Measurements from ENCODE around the gene APEX1. TPM values are rescaled to one million over a fixed set of nuclear protein-coding genes. Genes with fewer than 3 reads are reported as not detected.

The APEX1 gene
- total RNA-seq, 5 donors from 2014 or later (not counting 1 experiment from before 2014, with no cell fraction given) = 92.9 to 142 (median 120) TPM

DNA sequence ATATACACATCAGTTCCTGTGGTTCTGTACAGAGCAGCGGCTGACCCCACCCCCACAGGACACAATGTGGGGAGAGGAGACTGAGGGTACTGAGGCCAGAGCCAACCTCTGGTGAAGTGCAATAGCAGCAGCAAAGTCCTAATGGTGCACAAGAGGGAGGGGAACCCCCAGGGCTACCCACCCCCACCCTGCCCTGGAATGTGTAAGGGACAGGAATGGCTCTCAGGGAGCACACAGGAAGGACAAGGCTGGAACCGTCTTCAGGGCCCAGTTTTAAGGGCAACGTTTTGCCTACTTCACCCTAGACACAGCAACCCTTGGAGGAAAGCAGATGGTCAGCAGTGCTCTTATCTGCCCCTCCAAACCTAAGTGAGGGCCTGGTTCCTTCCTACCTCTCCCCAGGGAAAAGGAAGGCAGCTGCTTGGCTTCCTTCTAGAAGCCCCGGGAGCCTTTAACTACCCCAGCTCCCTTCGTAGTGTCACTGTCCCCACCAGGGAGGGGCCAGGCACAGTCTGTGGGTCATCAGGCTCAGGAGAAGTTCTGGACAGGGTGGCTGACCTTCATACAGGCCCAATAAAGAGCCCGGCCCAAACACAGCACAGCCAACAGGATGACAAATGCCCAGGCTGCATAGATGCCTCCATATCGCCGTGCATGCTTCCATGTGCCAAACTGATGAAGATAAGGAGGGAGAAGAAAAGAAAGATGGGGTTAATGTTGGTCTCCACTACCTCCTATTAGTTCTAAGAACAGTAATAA, 3.2 kb downstream of the APEX1 start:
- Mint-ChIP-seq H3K27ac (peak overlapping the region; percentile 52 to 65), H3K4me1 (peaks cover 24 to 41% (median 31%) of the 10 kb centered on the region in 3 donors), H3K4me3 (no peak overlapping the region), H3K36me3 (peaks cover 27% of the 10 kb centered on the region), H3K9me3 (no peaks in the 10 kb centered on the region), H3K27me3 (no peaks in the 10 kb centered on the region)
- WGBS (ENCODE audit: insufficient coverage) = 81% methylated on average over 5 of the region's 8 CpGs
- CTCF ChIA-PET = no interaction called here
- H3K27ac ChIP-seq (ENCODE audit: low read length) = no peak overlapping the region
- ATAC-seq (replicated peaks in 1 of 4) (no peak), DNase-seq (no peak)
- no peak overlapping the region for H3K4me3 ChIP-seq (ENCODE audit: control insufficient read depth in 1 of 2, extremely low read depth in 1 of 2, low read length in 1 of 2)
- H3K27me3 ChIP-seq (replicated peaks in 1 of 2; ENCODE audit: control insufficient read depth in 2 of 2, extremely low read depth in 1 of 2, insufficient read depth in 2 of 2, low read length in 1 of 2) = no peaks in the 10 kb centered on the region
- POLR2A ChIA-PET = interaction anchor here in 1 of 2 donors (0.7 kb wide), 1 partner anchor 22 kb away, joined by 3 read pairs; no protein-coding TSS in a partner anchor
- H3K4me1 ChIP-seq (ENCODE audit: control insufficient read depth in 1 of 2, extremely low read depth in 1 of 2, insufficient read depth in 2 of 2, low read length in 2 of 2) = peaks cover 28 to 43% of the 10 kb centered on the region in 2 experiments
- no peaks in the 10 kb centered on the region for H3K9me3 ChIP-seq
- H3K36me3 ChIP-seq (ENCODE audit: control insufficient read depth in 2 of 2, extremely low read depth in 1 of 2, insufficient read depth in 1 of 2, low read length in 1 of 2) = peaks cover 7 to 43% of the 10 kb centered on the region in 2 donors

DNA sequence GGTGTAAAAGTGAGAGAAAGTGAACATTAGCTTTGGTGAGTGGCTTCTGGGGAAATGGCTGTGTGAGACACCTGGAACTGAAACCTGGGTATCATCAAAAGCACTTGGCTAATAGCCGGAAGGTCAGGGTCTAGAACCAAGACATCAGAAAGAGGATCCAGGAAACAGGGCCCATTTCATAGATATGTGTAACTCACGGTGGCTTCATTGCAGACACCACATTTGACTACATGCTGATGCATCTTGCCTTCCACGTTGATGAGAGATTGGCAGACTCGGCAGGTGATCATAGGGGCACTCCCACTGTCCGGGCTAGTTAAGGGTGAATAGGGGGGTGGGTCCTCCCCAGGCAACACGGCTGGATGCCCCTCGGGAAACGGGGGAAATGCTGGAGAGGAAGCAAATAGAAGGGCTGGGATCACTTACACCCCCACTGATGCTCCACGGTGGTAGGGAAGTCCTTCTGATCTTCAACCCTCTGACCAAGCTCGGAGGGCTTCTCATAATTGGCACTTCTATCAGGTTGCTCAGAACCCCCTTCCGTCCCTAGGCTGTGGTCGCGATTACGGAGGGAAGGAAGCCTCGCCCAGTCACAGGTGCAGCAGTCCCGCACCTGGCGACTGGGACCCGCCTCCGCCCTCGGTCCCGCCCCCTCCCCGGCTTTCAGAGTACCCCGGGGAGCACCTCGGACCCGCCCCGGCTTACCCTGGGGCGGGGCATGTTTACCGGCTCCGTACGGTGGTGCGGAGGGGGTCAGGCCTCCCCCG, 5.6 kb downstream of the APEX1 start:
- WGBS (ENCODE audit: insufficient coverage) = 4% methylated on average over 22 of the region's 32 CpGs
- H3K27ac ChIP-seq (ENCODE audit: low read length) = peak overlapping the region; percentile 90
- CTCF ChIA-PET = interaction anchor here in 1 of 2 donors (1.0 to 1.6 kb wide), 10 partner anchors 9 to 223 kb away, joined by 3 to 14 read pairs (median 6); partner anchors contain the start of genes PARP2 and PNP
- Mint-ChIP-seq H3K9me3 (no peaks in the 10 kb centered on the region), H3K27ac (peak overlapping the region; percentile 94), H3K36me3 (peaks cover 27% of the 10 kb centered on the region), H3K27me3 (no peaks in the 10 kb centered on the region), H3K4me1 (peaks cover 24 to 40% (median 31%) of the 10 kb centered on the region in 3 donors), H3K4me3 (peak overlapping the region; percentile 84 to 92 (median 88))
- peak overlapping the region; percentile 68 to 76 for H3K4me3 ChIP-seq (ENCODE audit: control insufficient read depth in 1 of 2, extremely low read depth in 1 of 2, low read length in 1 of 2)
- POLR2A ChIA-PET = interaction anchor here (0.6 to 1.6 kb wide), 9 partner anchors 8 to 117 kb away, joined by 3 to 21 read pairs (median 4); partner anchors contain the start of genes PARP2 (in 1 of the 2) and PNP (in 1 of the 2)
- no peaks in the 10 kb centered on the region for H3K9me3 ChIP-seq
- no peaks in the 10 kb centered on the region for H3K27me3 ChIP-seq (replicated peaks in 1 of 2; ENCODE audit: control insufficient read depth in 2 of 2, extremely low read depth in 1 of 2, insufficient read depth in 2 of 2, low read length in 1 of 2)
- H3K4me1 ChIP-seq (ENCODE audit: control insufficient read depth in 1 of 2, extremely low read depth in 1 of 2, insufficient read depth in 2 of 2, low read length in 2 of 2) = peaks cover 18 to 32% of the 10 kb centered on the region in 2 experiments
- ATAC-seq (replicated peaks in 1 of 4) = peak; percentile 13 to 26 (median 22)
- DNase-seq = peak; percentile 29 to 82 (median 72)
- H3K36me3 ChIP-seq (ENCODE audit: control insufficient read depth in 2 of 2, extremely low read depth in 1 of 2, insufficient read depth in 1 of 2, low read length in 1 of 2) = peaks cover 7 to 43% of the 10 kb centered on the region in 2 donors

DNA sequence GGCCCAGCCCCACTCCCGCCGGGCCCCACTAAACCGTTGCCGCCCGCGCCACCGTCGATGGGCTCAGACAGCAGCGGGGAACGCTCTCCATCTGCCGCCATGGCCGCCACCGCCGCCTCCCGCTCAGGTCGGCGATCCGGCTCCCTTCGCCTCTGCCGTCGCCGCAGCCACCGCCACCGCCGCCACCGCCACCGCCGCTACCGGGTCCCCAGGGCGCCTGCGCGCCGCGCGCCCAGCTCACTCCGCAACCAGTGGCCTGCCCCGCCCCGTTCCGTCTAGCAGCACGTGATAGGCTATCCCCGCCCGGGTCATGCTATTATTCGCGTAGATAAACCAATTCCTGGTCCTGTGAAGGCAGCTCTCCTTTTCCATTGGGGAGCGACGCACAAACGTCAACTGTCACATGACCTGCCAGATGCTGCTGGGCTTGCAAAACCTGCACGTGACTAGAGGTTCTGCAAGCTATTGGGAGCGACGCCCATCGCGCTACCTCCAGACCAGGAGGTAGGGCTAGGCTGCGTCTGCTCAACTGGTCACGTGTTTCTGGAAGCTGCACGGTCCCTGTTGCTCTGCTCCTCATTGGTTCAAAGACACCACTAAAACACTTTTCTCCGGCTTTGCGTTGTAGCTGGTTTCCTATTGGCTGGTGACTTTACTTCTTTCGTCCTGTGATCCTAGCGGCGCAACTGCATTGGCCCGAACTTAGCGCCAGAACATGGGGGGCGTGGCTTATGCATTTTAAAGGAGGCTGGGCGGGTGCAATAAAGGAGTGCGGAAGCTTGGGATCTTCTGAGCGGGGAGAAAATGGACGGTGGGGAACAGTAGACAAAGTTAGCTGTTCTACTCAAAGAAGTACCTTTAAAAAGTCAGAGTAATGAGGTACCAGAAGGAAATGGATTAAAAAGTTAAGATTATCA, 6.5 kb downstream of the APEX1 start, which contains the start of gene PIP4P1:
PIP4P1 (minus strand) TSS at position 210 of the 917 bp plus-strand sequence; CDS start at position 101, 109 bp downstream.
- CTCF ChIA-PET = interaction anchor here (0.6 to 1.6 kb wide), 15 partner anchors 8 to 642 kb away, joined by 3 to 14 read pairs (median 4); partner anchors contain the start of genes PARP2 (in 1 of the 2) and PNP (in 1 of the 2)
- peak within 1 kb of the TSS; percentile 68 to 76 for H3K4me3 ChIP-seq (ENCODE audit: control insufficient read depth in 1 of 2, extremely low read depth in 1 of 2, low read length in 1 of 2)
- ATAC-seq (replicated peaks in 1 of 4) (peak; percentile 88 to 92 (median 90)), DNase-seq (peak; percentile 91 to 100 (median 98))
- H3K27me3 ChIP-seq (replicated peaks in 1 of 2; ENCODE audit: control insufficient read depth in 2 of 2, extremely low read depth in 1 of 2, insufficient read depth in 2 of 2, low read length in 1 of 2) = no peaks in the 10 kb centered on the region
- Mint-ChIP-seq H3K4me3 (peak within 1 kb of the TSS; percentile 84 to 92 (median 88)), H3K4me1 (peaks cover 24 to 40% (median 31%) of the 10 kb centered on the region in 3 donors), H3K27me3 (no peaks in the 10 kb centered on the region), H3K27ac (peak within 1 kb of the TSS; percentile 94), H3K9me3 (no peaks in the 10 kb centered on the region), H3K36me3 (peaks cover 27% of the 10 kb centered on the region)
- H3K4me1 ChIP-seq (ENCODE audit: control insufficient read depth in 1 of 2, extremely low read depth in 1 of 2, insufficient read depth in 2 of 2, low read length in 2 of 2) = peaks cover 10 to 27% of the 10 kb centered on the region in 2 experiments
- H3K9me3 ChIP-seq = no peaks in the 10 kb centered on the region
- peak within 1 kb of the TSS; percentile 90 for H3K27ac ChIP-seq (ENCODE audit: low read length)
- under 1% methylated on average over 64 of the region's 67 CpGs for WGBS (ENCODE audit: insufficient coverage)
- H3K36me3 ChIP-seq (ENCODE audit: control insufficient read depth in 2 of 2, extremely low read depth in 1 of 2, insufficient read depth in 1 of 2, low read length in 1 of 2) = peaks cover 5 to 39% of the 10 kb centered on the region in 2 donors
- POLR2A ChIA-PET = interaction anchor here (0.6 to 1.6 kb wide), 13 partner anchors 8 to 530 kb away, joined by 3 to 21 read pairs (median 5); partner anchors contain the start of genes PARP2 (in 1 of the 2) and PNP (in 1 of the 2)

DNA sequence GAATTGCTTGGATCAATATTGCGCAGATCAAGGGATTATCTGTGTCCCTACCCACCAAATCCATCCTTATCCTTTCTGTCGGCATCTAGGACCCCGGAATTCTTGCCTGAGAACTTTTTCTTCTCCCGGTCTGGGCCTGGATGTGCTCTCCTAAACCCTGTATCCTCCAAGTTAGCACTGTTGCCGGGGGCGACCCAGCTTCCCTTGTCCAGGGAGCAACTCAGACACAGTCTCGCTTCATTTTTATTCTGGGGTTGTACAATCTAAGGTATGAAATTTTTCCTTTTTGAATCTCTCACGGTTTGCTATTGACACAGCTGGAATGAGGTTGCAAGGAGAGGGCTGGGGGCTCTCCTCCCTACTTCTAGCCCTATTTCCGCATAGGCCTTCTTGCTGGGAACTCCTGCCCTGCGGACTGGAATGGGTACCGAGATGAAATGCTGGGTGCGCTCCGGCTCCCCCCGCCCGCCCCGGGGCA, 13.8 kb downstream of the APEX1 start:
- no peaks in the 10 kb centered on the region for H3K27me3 Mint-ChIP-seq
- peak overlapping the region; percentile 93 to 98 for H3K27ac Mint-ChIP-seq
- peak overlapping the region; percentile 92 to 99 (median 97) for H3K4me3 Mint-ChIP-seq
- no peaks in the 10 kb centered on the region for H3K9me3 Mint-ChIP-seq
- POLR2A ChIA-PET = no interaction called here
- peaks cover 36 to 46% (median 44%) of the 10 kb centered on the region in 3 donors for H3K4me1 Mint-ChIP-seq
- H3K36me3 ChIP-seq (ENCODE audit: control insufficient read depth in 2 of 2, extremely low read depth in 1 of 2, insufficient read depth in 1 of 2, low read length in 1 of 2) = peaks cover 0 to 18% of the 10 kb centered on the region in 2 donors
- H3K9me3 ChIP-seq = no peaks in the 10 kb centered on the region
- H3K27ac ChIP-seq (ENCODE audit: low read length) = peak overlapping the region; percentile 59
- H3K4me1 ChIP-seq (ENCODE audit: control insufficient read depth in 1 of 2, extremely low read depth in 1 of 2, insufficient read depth in 2 of 2, low read length in 2 of 2) = peaks cover 19 to 30% of the 10 kb centered on the region in 2 experiments
- H3K36me3 Mint-ChIP-seq = peaks cover 24% of the 10 kb centered on the region
- WGBS (ENCODE audit: insufficient coverage) = 2% methylated on average over 7 of the region's 16 CpGs
- no peaks in the 10 kb centered on the region for H3K27me3 ChIP-seq (replicated peaks in 1 of 2; ENCODE audit: control insufficient read depth in 2 of 2, extremely low read depth in 1 of 2, insufficient read depth in 2 of 2, low read length in 1 of 2)
- ATAC-seq (replicated peaks in 1 of 4) = peak in 1 of 4 experiments; percentile 3
- H3K4me3 ChIP-seq (ENCODE audit: control insufficient read depth in 1 of 2, extremely low read depth in 1 of 2, low read length in 1 of 2) = peak overlapping the region; percentile 74 to 86
- no peak for DNase-seq
- CTCF ChIA-PET = interaction anchor here in 1 of 2 donors (1.7 kb wide), 1 partner anchor 55 kb away, joined by 3 read pairs; the partner anchor contains the start of gene TEP1

DNA sequence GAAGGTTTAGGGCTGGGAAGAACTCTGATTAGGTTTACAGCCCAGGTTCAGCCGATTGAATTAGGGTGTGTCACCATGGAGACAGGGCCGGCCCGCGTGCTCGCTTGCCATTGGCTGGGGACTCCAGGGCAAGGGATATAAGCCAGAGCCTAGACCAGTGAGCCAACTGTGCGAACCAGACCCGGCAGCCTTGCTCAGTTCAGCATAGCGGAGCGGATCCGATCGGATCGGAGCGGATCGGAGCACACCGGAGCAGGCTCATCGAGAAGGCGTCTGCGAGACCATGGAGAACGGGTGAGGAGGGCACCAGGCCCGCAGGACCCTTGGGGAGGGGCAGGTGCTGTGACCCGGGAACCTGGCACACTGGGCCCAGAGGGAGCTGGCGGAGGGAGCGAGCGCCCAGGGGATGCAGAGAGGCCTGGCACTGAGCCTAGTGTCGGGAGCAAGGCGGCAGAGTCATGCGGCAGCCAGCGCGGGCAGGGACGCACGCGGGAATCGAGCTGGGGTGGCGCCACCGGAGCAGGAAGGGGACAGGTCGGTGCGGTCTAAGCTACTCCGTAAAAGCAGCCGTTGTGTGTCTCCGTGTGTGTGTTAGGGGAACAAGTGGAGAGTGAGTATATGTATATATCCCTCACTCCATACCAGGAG, 14.3 kb downstream of the APEX1 start, which contains the start of gene PNP:
PNP (plus strand) TSS at position 165 of the 648 bp plus-strand sequence; CDS start at position 284, 119 bp downstream.
- H3K9me3 ChIP-seq = no peaks in the 10 kb centered on the region
- CTCF ChIA-PET = interaction anchor here (0.6 to 1.8 kb wide), 9 partner anchors 8 to 908 kb away, joined by 3 to 9 read pairs (median 4); partner anchors contain the start of gene PIP4P1 (in 1 of the 2)
- Mint-ChIP-seq H3K4me3 (peak within 1 kb of the TSS; percentile 92 to 99 (median 97)), H3K4me1 (peaks cover 42 to 51% (median 50%) of the 10 kb centered on the region in 3 donors), H3K27me3 (no peaks in the 10 kb centered on the region), H3K9me3 (no peaks in the 10 kb centered on the region), H3K36me3 (peaks cover 30% of the 10 kb centered on the region), H3K27ac (peak within 1 kb of the TSS; percentile 93 to 98)
- DNase-seq (peak; percentile 66 to 93 (median 81)), ATAC-seq (replicated peaks in 1 of 4) (peak; percentile 88 to 93 (median 92))
- H3K27me3 ChIP-seq (replicated peaks in 1 of 2; ENCODE audit: control insufficient read depth in 2 of 2, extremely low read depth in 1 of 2, insufficient read depth in 2 of 2, low read length in 1 of 2) = no peaks in the 10 kb centered on the region
- H3K4me3 ChIP-seq (ENCODE audit: control insufficient read depth in 1 of 2, extremely low read depth in 1 of 2, low read length in 1 of 2) = peak within 1 kb of the TSS; percentile 74 to 86
- WGBS (ENCODE audit: insufficient coverage) = under 1% methylated on average over 35 of the region's 40 CpGs
- peak within 1 kb of the TSS; percentile 59 for H3K27ac ChIP-seq (ENCODE audit: low read length)
- peaks cover 0 to 23% of the 10 kb centered on the region in 2 donors for H3K36me3 ChIP-seq (ENCODE audit: control insufficient read depth in 2 of 2, extremely low read depth in 1 of 2, insufficient read depth in 1 of 2, low read length in 1 of 2)
- POLR2A ChIA-PET = interaction anchor here (0.7 to 2.2 kb wide), 8 partner anchors 8 to 127 kb away, joined by 3 to 21 read pairs (median 3); partner anchors contain the start of genes PIP4P1 (in 2 of the 2), APEX1 (in 1 of the 2), OSGEP (in 1 of the 2) and PARP2 (in 1 of the 2)
- H3K4me1 ChIP-seq (ENCODE audit: control insufficient read depth in 1 of 2, extremely low read depth in 1 of 2, insufficient read depth in 2 of 2, low read length in 2 of 2) = peaks cover 19 to 30% of the 10 kb centered on the region in 2 experiments

Measured in T-cell (primary cell).